Endometrial microvascular endothelial cells (primary cell): ENCODE data around the gene FEM1A. TPM values are rescaled to one million over a fixed set of nuclear protein-coding genes. Genes with fewer than 3 reads are reported as not detected.
"Not testable (repeated sequence)": the region's sequence is repeated elsewhere in the genome, so short reads cannot be mapped to it uniquely, and the experiment has no call there.

ENCODE experiments used
- in situ Hi-C: cut with HindIII; loops from 2 replicates; pipeline ENCODE4 v1.10.0; 2017; ENCODE audit warnings: low sequenced_read_pairs, low pct_unique_long_range_greater_than_20kb; ENCODE audit errors: inconsistent ontology term
- total RNA-seq: library from RNA; depleted of rRNA; stranded (reverse); fragments of >200 nt; gene quantifications from one replicate; pipeline ENCODE4 v1.2.3, GENCODE V29; 2015; ENCODE audit errors: inconsistent ontology term

Gene FEM1A
- total RNA-seq, 1 donor from 2014 or later, result 11.4 TPM

GRCh38 chr19:4831304-4831978 is 39.9 kb downstream of the FEM1A start, which contains the start of gene TICAM1:
Gene TICAM1, minus strand, starts transcription at chr19:4831712. Its CDS starts 13,335 bp downstream, at chr19:4818377.
- in situ Hi-C loops, result no loop called here

- in situ Hi-C loops, result not testable (repeated sequence)
Observed at GRCh38 chr19:4831979-4832340, 40.4 kb downstream of the FEM1A start.

- in situ Hi-C loops, result no loop called here
Observed at GRCh38 chr19:4832776-4833175, 41.2 kb downstream of the FEM1A start.

DNA sequence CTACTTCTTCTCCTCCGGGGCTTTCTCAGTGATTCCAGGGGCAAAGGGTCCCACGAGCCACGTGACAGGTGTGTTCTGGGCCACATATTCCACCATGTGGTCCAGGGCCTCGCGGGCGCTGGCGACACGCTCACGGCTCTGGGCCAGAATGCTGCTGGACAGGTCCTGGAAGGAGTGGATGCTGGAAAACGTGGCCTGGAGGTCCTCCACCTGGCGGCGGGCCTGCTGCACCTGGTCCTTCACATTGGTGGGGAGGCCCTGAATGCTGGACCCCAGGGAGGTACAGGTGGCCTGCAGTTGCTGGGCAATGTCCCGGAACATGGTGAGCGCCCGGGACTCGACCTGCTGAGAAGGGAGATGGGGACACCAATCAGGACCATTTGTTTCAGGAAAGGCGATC is 47.7 kb downstream of the FEM1A start:
- in situ Hi-C loops, result no loop called here

GRCh38 chr19:4843647-4843965 is 52.1 kb downstream of the FEM1A start:
- in situ Hi-C loops, result no loop called here

GRCh38 chr19:4844348-4845179 is 53.0 kb downstream of the FEM1A start:
- in situ Hi-C loops, result no loop called here

DNA sequence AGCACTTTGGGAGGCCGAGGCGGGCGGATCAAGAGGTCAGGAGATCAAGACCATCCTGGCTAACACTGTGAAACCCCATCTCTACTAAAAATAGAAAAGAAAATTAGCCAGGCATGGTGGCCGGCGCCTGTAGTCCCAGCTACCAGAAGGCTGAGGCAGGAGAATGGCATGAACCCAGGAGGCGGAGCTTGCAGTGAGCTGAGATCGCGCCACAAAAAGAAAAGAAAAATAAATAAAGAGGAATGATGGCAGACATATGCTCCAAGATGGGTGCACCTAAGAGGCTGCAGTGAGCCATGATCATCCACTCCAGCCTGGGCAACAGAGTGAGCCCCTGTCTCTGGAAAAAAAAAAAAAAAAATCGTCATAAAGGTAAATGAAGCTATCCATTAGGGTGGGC is 54.4 kb downstream of the FEM1A start:
- in situ Hi-C loops, result not testable (repeated sequence)

DNA sequence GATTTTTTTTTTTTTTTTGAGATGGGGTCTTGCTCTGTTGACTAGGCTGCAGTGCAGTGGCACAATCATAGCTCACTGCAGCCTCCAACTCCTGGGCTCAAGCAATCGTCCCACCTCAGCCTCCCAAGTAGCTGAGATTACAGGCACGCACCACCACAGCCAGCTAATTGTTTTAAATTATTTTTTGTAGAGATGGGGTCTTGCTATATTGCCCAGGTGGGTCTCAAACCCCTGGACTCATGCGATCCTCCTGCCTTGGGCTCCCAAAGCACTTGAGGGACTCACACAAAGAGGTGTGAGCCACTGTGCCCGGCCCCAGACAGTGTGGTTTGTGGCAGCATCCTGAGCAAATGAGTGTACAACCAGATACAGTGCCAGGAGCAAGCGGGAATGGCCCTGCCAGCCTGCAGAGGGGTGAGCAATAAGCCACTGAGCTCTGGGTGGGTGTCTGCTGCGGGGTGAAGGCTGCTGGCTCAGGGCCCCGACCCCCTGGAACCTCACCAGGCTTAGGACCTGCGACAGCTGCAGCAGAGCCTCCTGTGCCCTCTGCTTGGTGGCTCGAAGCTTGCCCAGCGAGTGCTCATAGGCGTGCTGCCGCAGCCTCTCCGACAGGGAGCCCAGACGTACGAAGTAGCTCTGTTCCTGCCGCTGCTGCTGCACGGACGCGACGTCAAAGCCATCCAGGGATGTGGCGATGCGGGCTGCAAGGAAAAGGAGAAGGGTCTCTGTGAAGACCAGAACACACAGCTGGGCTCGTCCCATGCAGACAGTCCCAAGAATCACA is 55.8 kb downstream of the FEM1A start:
- in situ Hi-C loops, result no loop called here

- in situ Hi-C loops, result no loop called here
Observed at GRCh38 chr19:4849019-4849418, 57.5 kb downstream of the FEM1A start.

Other genes starting within 250 kb of the FEM1A start
- gene SEMA6B, start 232.1 kb upstream of the FEM1A start, total RNA-seq, result 220 TPM
- 14.2 TPM for gene TNFAIP8L1, start 152.2 kb upstream of the FEM1A start, total RNA-seq
- gene MYDGF, start 121.4 kb upstream of the FEM1A start, total RNA-seq, result 130 TPM
- gene DPP9, start 67.9 kb upstream of the FEM1A start, total RNA-seq, result 58.5 TPM
- 4.8 TPM for gene TICAM1, start 40.0 kb downstream of the FEM1A start, total RNA-seq
- 89.4 TPM for gene PLIN3, start 75.9 kb downstream of the FEM1A start, total RNA-seq
- not detected for gene ARRDC5, start 111.2 kb downstream of the FEM1A start, total RNA-seq
- gene UHRF1, start 117.8 kb downstream of the FEM1A start, total RNA-seq, result 63.4 TPM
- gene KDM4B, start 177.4 kb downstream of the FEM1A start, total RNA-seq, result 12.5 TPM